HS-27A (cell line): ENCODE data around the gene KCND3.
A peak's percentile ranks its signal among the peaks of the same experiment; 100 is the strongest.
"Not testable (repeated sequence)": the region's sequence is repeated elsewhere in the genome, so short reads cannot be mapped to it uniquely, and the experiment has no call there.

ENCODE experiments used
- DNase-seq: peaks from one replicate; pipeline ENCODE4 v3.0.0-alpha.2; 2012; ENCODE audit warnings: low read depth, missing footprints

KCND3 gene

GRCh38 chr1:111814305-111814628 lies 175.2 kb downstream of the KCND3 start:
- no peak for DNase-seq

GRCh38 chr1:111813440-111814304 lies 175.8 kb downstream of the KCND3 start:
- no peak for DNase-seq

GRCh38 chr1:111812306-111812705 lies 177.2 kb downstream of the KCND3 start:
- DNase-seq = no peak

- no peak for DNase-seq
Measured at GRCh38 chr1:111811891-111812290, 177.6 kb downstream of the KCND3 start.

- no peak for DNase-seq
Measured at GRCh38 chr1:111805251-111805650, 184.2 kb downstream of the KCND3 start.

GRCh38 chr1:111804776-111805175 lies 184.7 kb downstream of the KCND3 start:
- no peak for DNase-seq

- no peak for DNase-seq
Measured at GRCh38 chr1:111803951-111804350, 185.5 kb downstream of the KCND3 start.

- DNase-seq = no peak
Measured at GRCh38 chr1:111802984-111803383, 186.5 kb downstream of the KCND3 start.

GRCh38 chr1:111802110-111802509 lies 187.4 kb downstream of the KCND3 start:
- no peak for DNase-seq

GRCh38 chr1:111801071-111801850 lies 188.2 kb downstream of the KCND3 start:
- DNase-seq = no peak

GRCh38 chr1:111799722-111800121 lies 189.7 kb downstream of the KCND3 start:
- DNase-seq = not testable (repeated sequence)

- DNase-seq = no peak
Measured at GRCh38 chr1:111798580-111798979, 190.9 kb downstream of the KCND3 start.

- no peak for DNase-seq
Measured at GRCh38 chr1:111795401-111795800, 194.1 kb downstream of the KCND3 start.

- no peak for DNase-seq
Measured at GRCh38 chr1:111793923-111794322, 195.5 kb downstream of the KCND3 start.

GRCh38 chr1:111792249-111792648 lies 197.2 kb downstream of the KCND3 start:
- no peak for DNase-seq

GRCh38 chr1:111791776-111792175 lies 197.7 kb downstream of the KCND3 start:
- DNase-seq = no peak

- no peak for DNase-seq
Measured at GRCh38 chr1:111789666-111790316, 199.7 kb downstream of the KCND3 start.

GRCh38 chr1:111789142-111789541 lies 200.3 kb downstream of the KCND3 start:
- no peak for DNase-seq

GRCh38 chr1:111786669-111787207 lies 202.7 kb downstream of the KCND3 start:
- no peak for DNase-seq

- DNase-seq = no peak
Measured at GRCh38 chr1:111784273-111784901, 205.1 kb downstream of the KCND3 start.

- DNase-seq = no peak
Measured at GRCh38 chr1:111779546-111779945, 209.9 kb downstream of the KCND3 start.

GRCh38 chr1:111778541-111779051 lies 210.9 kb downstream of the KCND3 start:
- peak; percentile 87 for DNase-seq
